HCT116 (cell line): ENCODE measurements around the gene PCID2. TPM values are rescaled to one million over a fixed set of nuclear protein-coding genes. Genes with fewer than 3 reads are reported as not detected.

ENCODE experiments used
- ATAC-seq: fragments of 200-7000 bp; cut with Tn5 transposase; 2 replicates; pipeline ENCODE4 v1.9.1; 2020; ENCODE audit warnings: mild to moderate bottlenecking, moderate library complexity
- BruUV-seq: library from RNA; stranded (reverse); fragments of 400-500 nt; replicated peaks from 2 replicates; lab custom pipeline; 2021; lab: Mats Ljungman, UMichigan
- CTCF ChIA-PET: fragments of 300-600 bp; sonication (Branson Sonifier 250); formaldehyde crosslinking; loops from one replicate; lab custom pipeline; 2021; ENCODE audit warnings: antibody characterized with exemption; lab: Charles Lee
- POLR2A ChIA-PET: fragments of 300-600, 350-600 bp; sonication (Branson Sonifier 250); formaldehyde crosslinking; loops from one replicate; lab custom pipeline; 2021; ENCODE audit warnings: antibody characterized with exemption; lab: Charles Lee
- RAD21 ChIA-PET, 2 experiments: fragments of 300-600 bp; sonication (Branson Sonifier 250); formaldehyde crosslinking; loops; one replicate each; lab custom pipeline; 2023; ENCODE audit warnings: low total read pairs in 2 of 2; ENCODE audit not compliant: uncharacterized antibody in 2 of 2, unreplicated experiment in 2 of 2, low non-redundant PET in 1 of 2; lab: Charles Lee
- DNase-seq: peaks from one replicate; pipeline ENCODE4 v3.0.0-alpha.2; 2010; ENCODE audit warnings: low read depth, low spot score
- H2AFZ ChIP-seq: fragments of 200-600 bp; shearing (Covaris generic), sonication (generic); 2 replicates; pipeline ENCODE4 v1.6.1; 2017; ENCODE audit warnings: low read depth, mixed run types, mixed read lengths, antibody characterized with exemption, low read length; ENCODE audit not compliant: poor library complexity, severe bottlenecking
- H3K27ac ChIP-seq: 2 replicates; pipeline ENCODE4 v1.5.1; 2012; ENCODE audit warnings: low read depth, low read length
- H3K27me3 ChIP-seq: fragments of 200-600 bp; sonication (generic); 2 replicates; pipeline ENCODE4 v1.6.1; 2016; ENCODE audit warnings: mixed run types, low read length, mixed read lengths; ENCODE audit not compliant: insufficient read depth
- H3K36me3 ChIP-seq, 2 experiments: fragments of 200-500 bp in 1 of 2; fragments of 200-600 bp in 1 of 2; sonication (Bioruptor generic) in 1 of 2; sonication (generic) in 1 of 2; 2 replicates each; pipeline versions ENCODE4 v1.5.1 to v1.6.1; 2014 to 2016; ENCODE audit warnings: low read length in 2 of 2, inconsistent platforms in 1 of 2, mixed read lengths in 1 of 2, mixed run types in 1 of 2; ENCODE audit not compliant: insufficient read depth in 2 of 2, control insufficient read depth in 1 of 2
- H3K4me1 ChIP-seq, 2 experiments: fragments of 200-600 bp in 1 of 2; sonication (generic) in 1 of 2; 2 replicates each; pipeline versions ENCODE4 v1.5.1 to v1.6.1; 2012 to 2017; ENCODE audit warnings: low read length in 2 of 2, inconsistent platforms in 1 of 2, mild to moderate bottlenecking in 1 of 2, mixed read lengths in 1 of 2, mixed run types in 1 of 2, moderate library complexity in 1 of 2; ENCODE audit not compliant: insufficient read depth in 2 of 2, control insufficient read depth in 1 of 2
- H3K4me2 ChIP-seq: fragments of 200-600 bp; sonication (generic); 2 replicates; pipeline ENCODE4 v1.6.1; 2017; ENCODE audit warnings: mixed run types, low read length, mixed read lengths
- H3K4me3 ChIP-seq, 2 experiments: fragments of 200-600 bp in 1 of 2; sonication (generic) in 1 of 2; replicated peaks in 1 of 2; 2 replicates each; pipeline ENCODE4 v1.5.1; 2011 to 2016; ENCODE audit warnings: low read length in 2 of 2, control low read depth in 1 of 2, low read depth in 1 of 2, mild to moderate bottlenecking in 1 of 2, mixed read lengths in 1 of 2, mixed run types in 1 of 2
- H3K79me2 ChIP-seq: fragments of 200-600 bp; sonication (generic); 2 replicates; pipeline ENCODE4 v1.6.1; 2017; ENCODE audit warnings: mild to moderate bottlenecking, mixed run types, low read length, moderate library complexity, mixed read lengths; ENCODE audit not compliant: insufficient read depth
- H3K9ac ChIP-seq: fragments of 200-600 bp; sonication (generic); 2 replicates; pipeline ENCODE4 v1.6.1; 2016; ENCODE audit warnings: low read length, mixed read lengths
- H3K9me2 ChIP-seq: fragments of 200-600 bp; sonication (generic), shearing (Covaris generic); 2 replicates; pipeline ENCODE4 v1.6.1; 2017; ENCODE audit warnings: mixed run types, mild to moderate bottlenecking, moderate library complexity; ENCODE audit not compliant: insufficient read depth
- H3K9me3 ChIP-seq, 2 experiments: fragments of 200-500 bp in 1 of 2; fragments of 200-600 bp in 1 of 2; sonication (Bioruptor generic) in 1 of 2; sonication (generic) in 1 of 2; 2 replicates each; pipeline ENCODE4 v1.6.1; 2014 to 2017; ENCODE audit warnings: low read length in 2 of 2, mixed read lengths in 2 of 2, inconsistent platforms in 1 of 2, low read depth in 1 of 2, mild to moderate bottlenecking in 1 of 2, mixed run types in 1 of 2, moderate library complexity in 1 of 2; ENCODE audit not compliant: control insufficient read depth in 1 of 2, insufficient read depth in 1 of 2
- H4K20me1 ChIP-seq: fragments of 200-600 bp; sonication (generic), shearing (Covaris generic); 2 replicates; pipeline ENCODE4 v1.6.1; 2017; ENCODE audit warnings: mixed run types, mild to moderate bottlenecking, moderate library complexity; ENCODE audit not compliant: insufficient read depth
- ATF3 ChIP-seq: IDR thresholded peaks from 2 replicates; pipeline ENCODE4 v1.6.1; 2012
- CBX3 ChIP-seq: IDR thresholded peaks from 2 replicates; pipeline ENCODE4 v1.6.1; 2012; ENCODE audit warnings: low read depth
- CTCF ChIP-seq, 3 experiments: fragments of 200-600 bp in 1 of 3; sonication (generic) in 1 of 3; IDR thresholded peaks in 2 of 3; conservative IDR thresholded peaks in 1 of 3; 2 replicates each; pipeline ENCODE4 v1.5.1; 2012 to 2017; ENCODE audit warnings: low read depth in 2 of 3, low read length in 2 of 3, antibody characterized with exemption in 1 of 3, borderline replicate concordance in 1 of 3, control low read depth in 1 of 3, mild to moderate bottlenecking in 1 of 3, mixed read lengths in 1 of 3, mixed run types in 1 of 3, moderate library complexity in 1 of 3; ENCODE audit not compliant: insufficient read depth in 1 of 3
- EGR1 ChIP-seq: IDR thresholded peaks from 2 replicates; pipeline ENCODE4 v1.6.1; 2012; ENCODE audit warnings: low read depth
- ELF1 ChIP-seq: IDR thresholded peaks from 2 replicates; pipeline ENCODE4 v1.6.1; 2012; ENCODE audit warnings: low read depth, borderline replicate concordance
- EZH2 ChIP-seq: fragments of 200-600 bp; sonication (generic); IDR thresholded peaks from 2 replicates; pipeline ENCODE4 v1.6.1; 2017; ENCODE audit warnings: antibody characterized with exemption, mixed run types
- EZH2phosphoT487 ChIP-seq: fragments of 200-600 bp; IDR thresholded peaks from 2 replicates; pipeline ENCODE4 v1.6.1; 2018; ENCODE audit warnings: antibody characterized with exemption, borderline replicate concordance
- FOSL1 ChIP-seq: IDR thresholded peaks from 2 replicates; pipeline ENCODE4 v1.6.1; 2012; ENCODE audit warnings: low read depth
- JUND ChIP-seq: IDR thresholded peaks from 2 replicates; pipeline ENCODE4 v1.6.1; 2012
- MAX ChIP-seq: IDR thresholded peaks from 2 replicates; pipeline ENCODE4 v1.6.1; 2012
- REST ChIP-seq: IDR thresholded peaks from 2 replicates; pipeline ENCODE4 v1.6.1; 2012; ENCODE audit warnings: low read depth
- SIN3A ChIP-seq: IDR thresholded peaks from 2 replicates; pipeline ENCODE4 v1.6.1; 2012; ENCODE audit warnings: low read depth
- SP1 ChIP-seq: IDR thresholded peaks from 2 replicates; pipeline ENCODE4 v1.6.1; 2012; ENCODE audit warnings: low read depth
- SRF ChIP-seq: IDR thresholded peaks from 2 replicates; pipeline ENCODE4 v1.6.1; 2012; ENCODE audit warnings: low read depth
- TCF7L2 ChIP-seq: IDR thresholded peaks from 2 replicates; pipeline ENCODE4 v1.7.0; 2011; ENCODE audit warnings: borderline replicate concordance, inconsistent platforms; ENCODE audit not compliant: insufficient read depth, insufficient read length; ENCODE audit errors: extremely low read depth
- YY1 ChIP-seq: IDR thresholded peaks from 2 replicates; pipeline ENCODE4 v1.6.1; 2011; ENCODE audit warnings: low read length, low read depth, moderate library complexity, mild to moderate bottlenecking; ENCODE audit not compliant: insufficient replicate concordance; ENCODE audit errors: extremely low read depth
- ZFX ChIP-seq: fragments of 450-650 bp; IDR thresholded peaks from 2 replicates; pipeline ENCODE4 v1.6.1; 2017
- intact Hi-C: fragments of 100-400 bp; cut with micrococcal nuclease; formaldehyde crosslinking; loops from 2 replicates; pipeline ENCODE4 v1.10.0; 2022
- total RNA-seq: library from RNA; stranded (reverse); gene quantifications from one replicate; pipeline ENCODE4 v1.2.1, GENCODE V29; 2021; ENCODE audit not compliant: unreplicated experiment

The PCID2 gene
- total RNA-seq, 1 experiment from 2014 or later: 73.3 TPM

GRCh38 chr13:113229791-113230190 is 21.3 kb upstream of the PCID2 start:
- H3K79me2 ChIP-seq: peaks cover 50% of the 10 kb centered on the region
- H3K9me2 ChIP-seq: no peaks in the 10 kb centered on the region
- no peaks in the 10 kb centered on the region for H3K27me3 ChIP-seq
- no peaks in the 10 kb centered on the region for H3K4me1 ChIP-seq
- H3K4me2 ChIP-seq: no peak overlapping the region
- ATAC-seq (no peak), DNase-seq (no peak)
- TF ChIP-seq CBX3: no peak
- no peak for TF ChIP-seq YY1
- no peak for TF ChIP-seq MAX
- no peak for TF ChIP-seq CTCF (IDR thresholded peaks at IDR 0.05 in 2 of 3, conservative IDR thresholded peaks at IDR 0.05 in 1 of 3; ENCODE audit: borderline replicate concordance in 1 of 3, insufficient read depth in 1 of 3, low read depth in 2 of 3, low read length in 2 of 3)
- no peak for TF ChIP-seq EGR1
- TF ChIP-seq EZH2phosphoT487: no peak
- ChIA-PET POLR2A (no interaction called here), CTCF (no interaction called here), RAD21 (no interaction called here)
- intact Hi-C loops: no loop called here
- no peaks in the 10 kb centered on the region for H3K9me3 ChIP-seq
- no peak overlapping the region for H3K27ac ChIP-seq
- no peak overlapping the region for H2AFZ ChIP-seq
- H3K4me3 ChIP-seq: no peak overlapping the region
- no TSS peak for BruUV-seq
- H3K36me3 ChIP-seq: peaks cover 23 to 35% of the 10 kb centered on the region in 2 experiments; a peak in 3 of 4 replicates
- H3K9ac ChIP-seq: no peak overlapping the region
- H4K20me1 ChIP-seq: peaks cover 4% of the 10 kb centered on the region; the same call in 1 of the 2 replicates

- no peaks in the 10 kb centered on the region for H3K27me3 ChIP-seq
- ChIA-PET POLR2A (no interaction called here), RAD21 (no interaction called here), CTCF (no interaction called here)
- BruUV-seq: no TSS peak
- H3K4me1 ChIP-seq: no peaks in the 10 kb centered on the region
- intact Hi-C loops: no loop called here
- no peak overlapping the region for H3K9ac ChIP-seq
- peaks cover 26 to 39% of the 10 kb centered on the region in 2 experiments; a peak in 3 of 4 replicates for H3K36me3 ChIP-seq
- TF ChIP-seq SIN3A: no peak
- no peak for TF ChIP-seq CBX3
- no peak for TF ChIP-seq SRF
- no peak for TF ChIP-seq EZH2phosphoT487
- TF ChIP-seq JUND: no peak
- no peak for TF ChIP-seq ELF1
- no peak for TF ChIP-seq EZH2
- TF ChIP-seq ATF3: no peak
- TF ChIP-seq TCF7L2: no peak
- TF ChIP-seq FOSL1: no peak
- no peak for TF ChIP-seq SP1
- no peak for TF ChIP-seq REST
- TF ChIP-seq ZFX: no peak
- no peak for TF ChIP-seq EGR1
- ATAC-seq (no peak), DNase-seq (no peak)
- H3K9me2 ChIP-seq: no peaks in the 10 kb centered on the region
- peaks cover 4% of the 10 kb centered on the region; the same call in 1 of the 2 replicates for H4K20me1 ChIP-seq
- H3K4me3 ChIP-seq: no peak overlapping the region
- no peak overlapping the region for H3K4me2 ChIP-seq
- no peaks in the 10 kb centered on the region for H3K9me3 ChIP-seq
- H3K27ac ChIP-seq: no peak overlapping the region
- H3K79me2 ChIP-seq: peaks cover 56% of the 10 kb centered on the region
- H2AFZ ChIP-seq: no peak overlapping the region
Observed at GRCh38 chr13:113229161-113229560, 20.7 kb upstream of the PCID2 start.
